ENCODE results near the gene ZNRF1. TPM values are rescaled to one million over a fixed set of nuclear protein-coding genes. Genes with fewer than 3 reads are reported as not detected.

ZNRF1 gene
- total RNA-seq, 1 experiment from 2014 or later: 48.2 TPM

- CTCF ChIA-PET: no interaction called here
- Histone ChIP-seq H3K27ac (ENCODE audit: low read depth, low read length) (no peak overlapping the region), H3K9ac (ENCODE audit: low read length) (no peak overlapping the region), H3K4me3 (replicated peaks in 1 of 2; ENCODE audit: low read depth in 1 of 2, low read length in 2 of 2) (no peak overlapping the region), H3K79me2 (ENCODE audit: insufficient read depth, low read length) (no peaks in the 10 kb centered on the region), H3K9me3 (ENCODE audit: control insufficient read depth in 1 of 2, insufficient read depth in 1 of 2, low read depth in 1 of 2, low read length in 2 of 2) (no peaks in the 10 kb centered on the region), H3K4me1 (ENCODE audit: control insufficient read depth in 1 of 2, insufficient read depth in 2 of 2, low read length in 2 of 2) (peaks cover 4 to 14% of the 10 kb centered on the region in 2 experiments), H3K36me3 (ENCODE audit: control insufficient read depth in 1 of 2, insufficient read depth in 2 of 2, low read length in 2 of 2) (no peaks in the 10 kb centered on the region), H3K9me2 (ENCODE audit: insufficient read depth) (no peaks in the 10 kb centered on the region), H3K4me2 (ENCODE audit: low read length) (no peak overlapping the region), H3K27me3 (ENCODE audit: insufficient read depth, low read length) (no peaks in the 10 kb centered on the region), H4K20me1 (ENCODE audit: insufficient read depth) (no peaks in the 10 kb centered on the region), H2AFZ (ENCODE audit: low read depth, low read length, poor library complexity, severe bottlenecking) (no peak overlapping the region)
- TF ChIP-seq EZH2 (IDR thresholded peaks at IDR 0.05) (no peak), YY1 (IDR thresholded peaks at IDR 0.05; ENCODE audit: extremely low read depth, insufficient replicate concordance, low read depth, low read length) (no peak), CBX3 (IDR thresholded peaks at IDR 0.05; ENCODE audit: low read depth) (no peak), ATF3 (IDR thresholded peaks at IDR 0.05) (no peak), POLR2A (IDR thresholded peaks at IDR 0.05; ENCODE audit: borderline replicate concordance, extremely low read depth, insufficient read depth, insufficient read length) (no peak), FOSL1 (IDR thresholded peaks at IDR 0.05; ENCODE audit: low read depth) (no peak)
- TF ChIP-seq, protein P1, sequence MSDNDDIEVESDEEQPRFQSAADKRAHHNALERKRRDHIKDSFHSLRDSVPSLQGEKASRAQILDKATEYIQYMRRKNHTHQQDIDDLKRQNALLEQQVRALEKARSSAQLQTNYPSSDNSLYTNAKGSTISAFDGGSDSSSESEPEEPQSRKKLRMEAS (IDR thresholded peaks at IDR 0.05): no peak
- POLR2A ChIA-PET: no interaction called here
- RAD21 ChIA-PET (ENCODE audit: low non-redundant PET in 1 of 2, low total read pairs in 2 of 2, uncharacterized antibody in 2 of 2, unreplicated experiment in 2 of 2): no interaction called here
- intact Hi-C loops (cut with micrococcal nuclease): no loop called here
- no peak for ATAC-seq
- no peak for DNase-seq (ENCODE audit: low read depth, low spot score)
- no TSS peak for BruUV-seq (replicated peaks)
Measured at GRCh38 chr16:74991268-74991592, 7.6 kb upstream of the ZNRF1 start.

DNA sequence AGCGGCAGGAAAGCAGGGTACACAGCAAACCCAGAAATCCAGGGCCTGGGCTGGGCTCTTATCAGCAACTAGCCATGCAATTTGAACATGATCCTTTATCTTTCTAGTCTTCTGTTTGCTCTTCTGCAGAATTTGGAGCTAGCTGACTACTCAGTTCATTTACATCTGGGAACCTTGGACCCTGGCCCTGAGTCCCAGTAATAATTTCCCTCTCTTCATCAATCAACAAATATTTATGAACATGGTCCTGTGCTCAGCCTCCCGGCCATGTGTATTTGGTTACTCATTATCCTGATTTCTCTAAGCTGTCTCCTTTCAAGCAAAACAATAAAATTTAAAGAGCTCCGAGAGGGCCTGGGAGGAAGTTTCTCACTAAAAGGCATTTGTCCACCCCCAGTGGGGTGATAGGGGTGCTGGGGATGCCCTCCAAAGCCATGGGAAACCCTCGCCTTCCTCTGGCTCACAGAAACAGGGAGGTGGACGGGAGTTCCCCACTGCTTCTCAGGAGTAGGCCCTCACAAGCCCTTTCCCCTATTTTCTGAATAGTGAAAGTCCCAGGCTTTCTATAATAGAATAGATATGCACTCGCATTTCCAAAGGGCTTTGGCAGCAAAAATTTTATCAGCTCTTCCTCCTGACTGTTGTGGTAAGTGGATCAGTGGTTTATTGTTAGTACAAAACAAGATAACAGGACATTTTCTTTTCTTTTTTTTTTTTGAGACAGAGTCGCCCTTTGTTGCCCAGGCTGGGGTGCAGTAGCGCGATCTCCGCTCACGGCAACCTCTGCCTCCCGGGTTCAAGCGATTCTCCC lies 7.0 kb upstream of the ZNRF1 start:
- Histone ChIP-seq H3K9me3 (ENCODE audit: control insufficient read depth in 1 of 2, insufficient read depth in 1 of 2, low read depth in 1 of 2, low read length in 2 of 2) (no peaks in the 10 kb centered on the region), H3K9me2 (ENCODE audit: insufficient read depth) (no peaks in the 10 kb centered on the region), H3K79me2 (ENCODE audit: insufficient read depth, low read length) (no peaks in the 10 kb centered on the region), H3K4me1 (ENCODE audit: control insufficient read depth in 1 of 2, insufficient read depth in 2 of 2, low read length in 2 of 2) (peaks cover 0 to 8% of the 10 kb centered on the region in 2 experiments; a peak in 2 of 4 replicates), H3K4me3 (replicated peaks in 1 of 2; ENCODE audit: low read depth in 1 of 2, low read length in 2 of 2) (no peak overlapping the region), H3K27ac (ENCODE audit: low read depth, low read length) (no peak overlapping the region), H3K27me3 (ENCODE audit: insufficient read depth, low read length) (no peaks in the 10 kb centered on the region), H3K36me3 (ENCODE audit: control insufficient read depth in 1 of 2, insufficient read depth in 2 of 2, low read length in 2 of 2) (no peaks in the 10 kb centered on the region), H3K4me2 (ENCODE audit: low read length) (no peak overlapping the region), H3K9ac (ENCODE audit: low read length) (no peak overlapping the region), H2AFZ (ENCODE audit: low read depth, low read length, poor library complexity, severe bottlenecking) (no peak overlapping the region), H4K20me1 (ENCODE audit: insufficient read depth) (no peaks in the 10 kb centered on the region)
- intact Hi-C loops (cut with micrococcal nuclease): no loop called here
- BruUV-seq (replicated peaks): no TSS peak
- RAD21 ChIA-PET (ENCODE audit: low non-redundant PET in 1 of 2, low total read pairs in 2 of 2, uncharacterized antibody in 2 of 2, unreplicated experiment in 2 of 2): no interaction called here
- DNase-seq (ENCODE audit: low read depth, low spot score) (no peak), ATAC-seq (no peak)
- POLR2A ChIA-PET: no interaction called here
- CTCF ChIA-PET: interaction anchor here (0.8 kb wide), 1 partner anchor 119 kb away, joined by 5 read pairs; no protein-coding TSS in a partner anchor
- TF ChIP-seq ATF3 (IDR thresholded peaks at IDR 0.05) (no peak), ZNF274 (IDR thresholded peaks at IDR 0.05; ENCODE audit: low read depth, low read length) (no peak), CBX3 (IDR thresholded peaks at IDR 0.05; ENCODE audit: low read depth) (no peak), SRF (IDR thresholded peaks at IDR 0.05; ENCODE audit: low read depth) (no peak), SP1 (IDR thresholded peaks at IDR 0.05; ENCODE audit: low read depth) (no peak), ZBTB33 (IDR thresholded peaks at IDR 0.05; ENCODE audit: extremely low read depth, insufficient replicate concordance, low read length) (no peak), EZH2phosphoT487 (IDR thresholded peaks at IDR 0.05; ENCODE audit: borderline replicate concordance) (no peak), EZH2 (IDR thresholded peaks at IDR 0.05) (no peak), ZFX (IDR thresholded peaks at IDR 0.05) (no peak), TCF7L2 (IDR thresholded peaks at IDR 0.05; ENCODE audit: borderline replicate concordance, extremely low read depth, insufficient read depth, insufficient read length) (no peak), EGR1 (IDR thresholded peaks at IDR 0.05; ENCODE audit: low read depth) (no peak)
